ENCODE measurements around the gene MBTPS2. TPM values are rescaled to one million over a fixed set of nuclear protein-coding genes. Genes with fewer than 3 reads are reported as not detected.
"Not testable (repeated sequence)": the region's sequence is repeated elsewhere in the genome, so short reads cannot be mapped to it uniquely, and the experiment has no call there.

Gene MBTPS2
- total RNA-seq, 2 donors from 2014 or later: 4.3 to 6.7 TPM

DNA sequence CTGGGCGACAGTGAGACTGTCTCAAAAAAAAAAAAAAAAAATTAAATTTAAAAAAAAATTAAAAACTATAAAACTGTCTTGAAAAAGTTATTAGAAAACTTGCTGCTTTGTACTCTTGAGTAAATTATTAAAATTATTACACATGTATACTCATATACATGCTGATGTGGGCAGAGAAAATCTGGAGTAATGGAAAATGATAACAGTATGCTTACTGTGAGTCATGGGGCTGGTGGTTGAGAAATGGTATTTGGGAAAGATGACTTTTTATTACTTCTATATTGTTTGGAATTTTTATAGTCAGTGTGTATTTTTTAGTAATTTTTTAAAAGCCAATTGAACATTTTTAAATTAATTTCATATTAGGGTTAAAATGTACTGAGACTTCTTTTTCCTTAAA, 23.8 kb downstream of the MBTPS2 start:
- Histone ChIP-seq H3K4me1 (no peaks in the 10 kb centered on the region), H3K27ac (no peak overlapping the region), H3K4me3 (no peak overlapping the region), H3K27me3 (no peaks in the 10 kb centered on the region), H3K36me3 (replicated peaks in 1 of 2; ENCODE audit: insufficient read depth in 1 of 2, low read depth in 2 of 2) (no peaks in the 10 kb centered on the region), H3K9me3 (no peaks in the 10 kb centered on the region)
- no peak for ATAC-seq
- TF ChIP-seq CTCF (IDR thresholded peaks at IDR 0.05) (no peak), POLR2A (IDR thresholded peaks at IDR 0.05) (no peak)
- intact Hi-C loops (cut with DNase I): no loop called here
- WGBS, 2 donors: 86 to 100% methylated on average over 1 of the region's 1 CpG
- no peak for DNase-seq

DNA sequence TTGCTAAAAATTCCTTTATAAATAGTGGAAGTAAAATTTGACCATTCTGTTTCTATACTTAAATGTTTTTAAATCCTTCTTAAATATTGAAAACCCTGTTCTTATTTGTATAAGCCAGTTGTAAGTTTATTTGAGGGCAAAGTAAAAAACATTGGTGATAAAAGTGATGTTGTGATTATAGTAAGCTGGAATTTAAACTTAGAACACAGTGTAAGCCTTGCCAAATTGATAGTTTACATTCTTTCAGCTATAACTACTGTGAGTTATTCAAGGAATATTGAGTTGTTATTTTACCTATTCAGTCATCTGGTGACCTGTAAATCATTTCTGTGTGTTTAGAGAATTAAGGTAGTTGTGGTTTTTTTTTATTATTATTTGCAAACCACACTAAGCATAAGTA, 26.0 kb downstream of the MBTPS2 start:
- H3K9me3 ChIP-seq: no peaks in the 10 kb centered on the region
- H3K27me3 ChIP-seq: no peaks in the 10 kb centered on the region
- no peak overlapping the region for H3K4me3 ChIP-seq
- no peaks in the 10 kb centered on the region for H3K36me3 ChIP-seq (replicated peaks in 1 of 2; ENCODE audit: insufficient read depth in 1 of 2, low read depth in 2 of 2)
- no peaks in the 10 kb centered on the region for H3K4me1 ChIP-seq
- H3K27ac ChIP-seq: no peak overlapping the region
- no peak for DNase-seq
- no peak for ATAC-seq
- intact Hi-C loops (cut with DNase I): no loop called here
- no peak for TF ChIP-seq POLR2A (IDR thresholded peaks at IDR 0.05)
- TF ChIP-seq CTCF (IDR thresholded peaks at IDR 0.05): no peak

DNA sequence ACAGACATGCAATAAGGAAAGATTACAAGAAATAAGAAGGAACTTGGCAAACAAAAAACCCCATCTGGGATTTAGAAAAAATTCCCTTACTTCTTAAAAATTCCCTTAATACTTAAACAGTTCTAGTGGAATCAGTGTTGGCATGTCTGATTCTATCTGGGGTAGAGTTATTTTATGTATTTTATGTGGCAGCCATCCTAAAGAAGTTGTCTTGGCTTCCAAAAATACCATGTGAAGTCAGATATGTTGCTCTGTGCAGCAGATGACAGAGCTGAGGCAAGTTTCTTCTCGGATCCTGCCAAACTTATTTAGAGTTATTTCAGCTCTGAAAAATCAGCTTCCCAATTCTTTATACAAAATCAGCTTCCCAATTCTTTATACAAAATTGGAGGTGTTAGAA, 31.1 kb downstream of the MBTPS2 start:
- no peak for DNase-seq
- intact Hi-C loops (cut with DNase I): no loop called here
- ATAC-seq: no peak

DNA sequence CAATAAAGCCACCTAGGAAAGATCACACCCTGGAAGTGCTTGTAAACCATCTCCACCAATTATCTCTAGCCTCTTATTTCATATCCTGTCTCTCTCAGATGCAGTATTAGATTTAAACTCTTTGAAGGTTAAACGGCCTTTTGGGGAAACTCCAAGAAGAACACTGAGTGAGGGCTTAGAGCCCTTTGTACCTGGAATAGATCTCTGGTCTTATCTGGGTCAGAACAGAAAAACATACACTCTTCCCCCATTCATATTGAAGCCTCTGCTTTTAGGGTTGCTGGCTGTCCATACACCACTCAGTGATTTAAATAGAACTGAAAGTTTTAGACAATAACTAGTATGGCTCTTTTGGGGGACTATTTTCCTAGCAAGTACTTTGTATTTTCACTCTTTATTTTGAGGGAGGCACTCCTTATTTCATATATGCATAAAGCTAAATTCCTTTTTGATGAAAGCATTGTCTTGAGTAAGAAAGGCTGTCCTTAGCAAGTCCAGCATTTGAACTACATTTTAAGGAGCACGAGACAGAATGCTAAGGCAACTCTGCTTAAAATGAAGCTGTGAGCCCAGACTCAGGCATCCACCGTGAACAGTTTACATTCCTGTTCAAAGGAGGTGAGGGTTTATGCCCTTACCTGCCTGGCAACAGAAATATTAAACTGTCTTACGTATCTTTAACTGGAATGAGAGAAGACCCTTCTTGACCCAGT, 33.8 kb downstream of the MBTPS2 start:
- TF ChIP-seq CTCF (IDR thresholded peaks at IDR 0.05): no peak
- no peak for TF ChIP-seq POLR2A (IDR thresholded peaks at IDR 0.05)
- 84 to 87% methylated on average over 4 of the region's 4 CpGs for WGBS, 2 donors
- intact Hi-C loops (cut with DNase I): no loop called here
- ATAC-seq: no peak
- no peaks in the 10 kb centered on the region for H3K9me3 ChIP-seq
- H3K27me3 ChIP-seq: no peaks in the 10 kb centered on the region
- H3K27ac ChIP-seq: no peak overlapping the region
- H3K4me3 ChIP-seq: no peak overlapping the region
- no peaks in the 10 kb centered on the region for H3K4me1 ChIP-seq
- no peak for DNase-seq
- H3K36me3 ChIP-seq (replicated peaks in 1 of 2; ENCODE audit: insufficient read depth in 1 of 2, low read depth in 2 of 2): no peaks in the 10 kb centered on the region

More for the DNA sequence above, 31.1 kb downstream of the MBTPS2 start:
- Histone ChIP-seq H3K9me3 (no peaks in the 10 kb centered on the region), H3K4me3 (no peak overlapping the region), H3K27me3 (no peaks in the 10 kb centered on the region), H3K36me3 (replicated peaks in 1 of 2; ENCODE audit: insufficient read depth in 1 of 2, low read depth in 2 of 2) (no peaks in the 10 kb centered on the region), H3K27ac (no peak overlapping the region), H3K4me1 (no peaks in the 10 kb centered on the region)
- 82 to 100% methylated on average over 1 of the region's 1 CpG for WGBS, 2 donors
- TF ChIP-seq POLR2A (IDR thresholded peaks at IDR 0.05) (no peak), CTCF (IDR thresholded peaks at IDR 0.05) (no peak)

DNA sequence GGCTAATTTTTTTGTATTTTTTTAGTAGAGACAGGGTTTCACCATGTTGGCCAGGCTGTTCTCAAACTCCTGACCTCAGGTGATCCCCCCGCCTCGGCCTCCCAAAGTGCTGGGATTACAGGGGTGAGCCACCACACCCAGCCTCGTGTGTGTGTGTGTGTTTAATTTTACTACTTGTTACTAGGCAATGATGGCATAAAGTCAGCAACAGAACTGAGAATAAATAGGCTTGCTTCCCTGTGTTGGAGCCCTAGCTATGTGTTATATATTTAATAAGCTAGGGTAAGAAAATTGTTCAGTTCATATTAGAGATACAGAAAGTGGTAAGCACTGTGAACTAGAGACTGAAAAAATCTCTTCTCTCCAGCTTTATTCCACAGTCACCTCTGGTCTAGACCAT, 34.8 kb downstream of the MBTPS2 start:
- intact Hi-C loops (cut with DNase I); H3K4me1 ChIP-seq; H3K27ac ChIP-seq; H3K4me3 ChIP-seq; ATAC-seq; H3K27me3 ChIP-seq; DNase-seq; H3K9me3 ChIP-seq; H3K36me3 ChIP-seq (replicated peaks in 1 of 2; ENCODE audit: insufficient read depth in 1 of 2, low read depth in 2 of 2): not testable (repeated sequence)
- 80% methylated on average over 1 to 3 of the region's 3 CpGs for WGBS, 2 donors

All from body of pancreas (tissue), 4 donors.